H1 (cell line): Measurements from ENCODE around the gene ADAMTS17. TPM values are rescaled to one million over a fixed set of nuclear protein-coding genes. Genes with fewer than 3 reads are reported as not detected.

Experiments used
- CTCF ChIA-PET: fragments of 300-600 bp; sonication (Branson Sonifier 250); formaldehyde crosslinking; loops from one replicate; lab custom pipeline; 2021; ENCODE audit not compliant: partially characterized antibody; lab: Charles Lee
- POLR2A ChIA-PET: fragments of 300-600 bp; sonication (Branson Sonifier 250); formaldehyde crosslinking; loops from one replicate; lab custom pipeline; 2021; ENCODE audit warnings: inconsistent platforms; ENCODE audit not compliant: partially characterized antibody; lab: Charles Lee
- DNase-seq, 2 experiments: peaks; one replicate each; pipeline versions ENCODE4 v3.0.0 to v3.0.0-alpha.2; 2010 to 2022; ENCODE audit warnings: low spot score in 2 of 2, low read depth in 1 of 2, mixed read lengths in 1 of 2
- FAIRE-seq: peaks from 2 replicates; lab custom pipeline; 2011; peaks lifted over from hg19 to GRCh38; lab: Jason Lieb, UNC
- H2AFZ ChIP-seq: 2 replicates; pipeline ENCODE4 v1.8.1; 2012; ENCODE audit warnings: low read length, inconsistent platforms
- H2AK5ac ChIP-seq: 2 replicates; pipeline ENCODE4 v1.6.1; 2013; ENCODE audit warnings: low read depth, low read length
- H2BK120ac ChIP-seq: replicated peaks from 2 replicates; pipeline ENCODE3; 2013; ENCODE audit warnings: low read depth, low read length, inconsistent platforms
- H2BK12ac ChIP-seq: 2 replicates; pipeline ENCODE4 v1.6.1; 2013; ENCODE audit warnings: low read depth, low read length
- H2BK15ac ChIP-seq: 2 replicates; pipeline ENCODE4 v1.6.1; 2013; ENCODE audit warnings: low read length
- H2BK20ac ChIP-seq: 2 replicates; pipeline ENCODE4 v1.6.1; 2013; ENCODE audit warnings: low read length
- H2BK5ac ChIP-seq: 2 replicates; pipeline ENCODE4 v1.6.1; 2013; ENCODE audit warnings: low read depth, low read length
- H3K14ac ChIP-seq: 2 replicates; pipeline ENCODE4 v1.6.1; 2013; ENCODE audit warnings: inconsistent platforms; ENCODE audit not compliant: insufficient read length
- H3K18ac ChIP-seq: 2 replicates; pipeline ENCODE4 v1.6.1; 2013; ENCODE audit warnings: low read length; ENCODE audit errors: extremely low read depth
- H3K23ac ChIP-seq: 2 replicates; pipeline ENCODE4 v1.6.1; 2013; ENCODE audit warnings: inconsistent platforms; ENCODE audit not compliant: insufficient read length
- H3K23me2 ChIP-seq: 2 replicates; pipeline ENCODE4 v1.6.1; 2013; ENCODE audit warnings: low read depth, low read length
- H3K27ac ChIP-seq: 2 replicates; pipeline ENCODE4 v1.6.1; 2011; ENCODE audit warnings: low read depth, low read length, inconsistent platforms
- H3K27me3 ChIP-seq, 4 experiments: replicated peaks in 1 of 4; 1 replicate in 1 of 4; 2 replicates in 3 of 4; pipeline versions ENCODE4 v1.6.1 to v1.8.1; 2011 to 2013; ENCODE audit warnings: low read length in 3 of 4, mild to moderate bottlenecking in 3 of 4, inconsistent platforms in 2 of 4, mixed read lengths in 2 of 4, moderate library complexity in 1 of 4; ENCODE audit not compliant: control insufficient read depth in 3 of 4, insufficient read depth in 3 of 4; ENCODE audit errors: extremely low read depth in 1 of 4
- H3K36me3 ChIP-seq, 4 experiments: 2 replicates each; pipeline versions ENCODE4 v1.6.1 to v1.8.1; 2011 to 2013; ENCODE audit warnings: mild to moderate bottlenecking in 4 of 4, low read length in 3 of 4, moderate library complexity in 2 of 4, control low read depth in 1 of 4, inconsistent platforms in 1 of 4; ENCODE audit not compliant: insufficient read depth in 4 of 4, control insufficient read depth in 2 of 4
- H3K4ac ChIP-seq: replicated peaks from 2 replicates; pipeline ENCODE3; 2013; ENCODE audit warnings: low read length, low read depth, mixed read lengths, inconsistent platforms; ENCODE audit not compliant: insufficient read length
- H3K4me1 ChIP-seq, 4 experiments: replicated peaks in 1 of 4; 1 replicate in 1 of 4; 2 replicates in 3 of 4; pipeline versions ENCODE4 v1.6.1 to v1.8.1; 2011 to 2013; ENCODE audit warnings: low read length in 3 of 4, inconsistent platforms in 2 of 4, mixed read lengths in 1 of 4; ENCODE audit not compliant: insufficient read depth in 4 of 4, control insufficient read depth in 3 of 4
- H3K4me2 ChIP-seq, 2 experiments: 2 replicates each; pipeline versions ENCODE4 v1.6.1 to v1.8.1; 2011 to 2013; ENCODE audit warnings: low read depth in 2 of 2, low read length in 2 of 2, control low read depth in 1 of 2, inconsistent platforms in 1 of 2, mild to moderate bottlenecking in 1 of 2; ENCODE audit not compliant: insufficient read depth in 1 of 2
- H3K4me3 ChIP-seq, 4 experiments: fragments of 200-600, 300-600 bp in 1 of 4; sonication (generic), shearing (Covaris generic), sonication (Bioruptor Twin) in 1 of 4; 2 replicates each; pipeline versions ENCODE4 v1.5.1 to v1.8.1; 2011 to 2016; ENCODE audit warnings: low read length in 4 of 4, low read depth in 3 of 4, control low read depth in 2 of 4, inconsistent platforms in 2 of 4, mild to moderate bottlenecking in 2 of 4, mixed read lengths in 1 of 4, moderate library complexity in 1 of 4; ENCODE audit not compliant: insufficient read depth in 2 of 4; ENCODE audit errors: extremely low read depth in 1 of 4
- H3K56ac ChIP-seq: replicated peaks from 2 replicates; pipeline ENCODE3; 2013; ENCODE audit warnings: low read depth, mild to moderate bottlenecking, mixed read lengths, low read length, inconsistent platforms; ENCODE audit not compliant: insufficient read length
- H3K79me1 ChIP-seq: 2 replicates; pipeline ENCODE4 v1.6.1; 2013; ENCODE audit warnings: low read depth, low read length, control low read depth
- H3K79me2 ChIP-seq, 2 experiments: 2 replicates each; pipeline versions ENCODE4 v1.6.1 to v1.8.1; 2012 to 2013; ENCODE audit warnings: low read length in 2 of 2, mild to moderate bottlenecking in 2 of 2, inconsistent platforms in 1 of 2; ENCODE audit not compliant: insufficient read depth in 2 of 2, control insufficient read depth in 1 of 2
- H3K9ac ChIP-seq, 4 experiments: replicated peaks in 1 of 4; 1 replicate in 1 of 4; 2 replicates in 3 of 4; pipeline versions ENCODE4 v1.6.1 to v1.8.1; 2011 to 2013; ENCODE audit warnings: low read depth in 3 of 4, low read length in 3 of 4, control low read depth in 2 of 4, mild to moderate bottlenecking in 2 of 4, moderate library complexity in 2 of 4, inconsistent platforms in 1 of 4; ENCODE audit errors: extremely low read depth in 1 of 4
- H3K9me3 ChIP-seq, 2 experiments: 2 replicates each; pipeline versions ENCODE4 v1.6.1 to v1.8.1; 2012 to 2013; ENCODE audit warnings: mild to moderate bottlenecking in 2 of 2, moderate library complexity in 2 of 2, control low read depth in 1 of 2, inconsistent platforms in 1 of 2, low read depth in 1 of 2, low read length in 1 of 2, mixed read lengths in 1 of 2; ENCODE audit not compliant: insufficient read depth in 2 of 2
- H4K20me1 ChIP-seq, 2 experiments: replicated peaks in 1 of 2; 2 replicates each; pipeline versions ENCODE3 to v1.8.1; 2011 to 2013; ENCODE audit warnings: inconsistent platforms in 2 of 2, low read length in 2 of 2, mild to moderate bottlenecking in 1 of 2; ENCODE audit not compliant: insufficient read depth in 2 of 2, control insufficient read depth in 1 of 2
- H4K5ac ChIP-seq: 2 replicates; pipeline ENCODE4 v1.6.1; 2013; ENCODE audit warnings: low read length, low read depth, mixed read lengths, inconsistent platforms; ENCODE audit not compliant: insufficient read length
- H4K8ac ChIP-seq: 2 replicates; pipeline ENCODE4 v1.8.0; 2013; ENCODE audit warnings: mild to moderate bottlenecking, moderate library complexity, low read length, inconsistent platforms; ENCODE audit not compliant: insufficient read depth; ENCODE audit errors: extremely low read depth
- H4K91ac ChIP-seq: replicated peaks from 2 replicates; pipeline ENCODE3; 2013; ENCODE audit warnings: low read length, mixed read lengths, inconsistent platforms; ENCODE audit not compliant: insufficient read length
- EGR1 ChIP-seq: IDR thresholded peaks from 2 replicates; pipeline ENCODE4 v1.6.1; 2011; ENCODE audit warnings: low read depth, low read length, borderline replicate concordance
- EP300 ChIP-seq, 2 experiments: IDR thresholded peaks; 1 replicate in 1 of 2; 2 replicates in 1 of 2; pipeline ENCODE4 v1.6.1; 2011 to 2012; ENCODE audit warnings: low read depth in 2 of 2, low read length in 2 of 2, mild to moderate bottlenecking in 2 of 2, borderline replicate concordance in 1 of 2, inconsistent platforms in 1 of 2, moderate library complexity in 1 of 2
- YY1 ChIP-seq: IDR thresholded peaks from 2 replicates; pipeline ENCODE4 v1.6.1; 2011; ENCODE audit warnings: low read depth, mild to moderate bottlenecking, low read length
- WGBS, 2 experiments: shearing (Covaris generic) in 1 of 2; methylation state at CpG; one replicate each; pipeline versions ENCODE4 v1.1.6 to v1.1.7; 2013 to 2015; ENCODE audit warnings: low lambda C conversion rate in 2 of 2, mixed read lengths in 2 of 2, inconsistent platforms in 1 of 2, low coverage in 1 of 2, missing lambda C conversion rate in 1 of 2; ENCODE audit not compliant: insufficient replicate concordance in 2 of 2, insufficient coverage in 1 of 2, insufficient read length in 1 of 2; ENCODE audit errors: extremely low coverage in 1 of 2, missing lambda C conversion rate in 1 of 2; 5-methylcytosine and 5-hydroxymethylcytosine counted together
- polyA plus RNA-seq, 7 experiments: library from polyadenylated mRNA; depleted of rRNA in 3 of 7; stranded (reverse) in 5 of 7; unstranded in 2 of 7; fragments of >200 nt in 5 of 7; fragments of 200-250 nt in 2 of 7; gene quantifications; 1 replicate in 5 of 7; 2 replicates in 1 of 7; 4 replicates in 1 of 7; pipeline versions ENCODE4 v1.2.1 to v1.2.3, GENCODE V29; 2011 to 2013; ENCODE audit warnings: missing spikeins in 2 of 7, mixed read lengths in 2 of 7
- total RNA-seq: library from RNA; stranded (reverse); fragmentation: NEBNext Ultra II Directional; extraction: Animal tissue kit (Norgen Biotek cat#: 25700); gene quantifications from 2 replicates; pipeline ENCODE4 v1.2.1, GENCODE V29; 2021

The ADAMTS17 gene
- total and polyA plus RNA-seq, 2 of the 8 experiments (the other 6 are each of a cell fraction or from before 2014, with no cell fraction given): 0.51 to 1.7 TPM

GRCh38 chr15:100125401-100126191 is 216.2 kb downstream of the ADAMTS17 start:
- Histone ChIP-seq H3K4me2 (no peak overlapping the region), H3K4me3 (no peak overlapping the region), H3K14ac (no peak overlapping the region), H3K36me3 (no peaks in the 10 kb centered on the region), H2BK20ac (no peak overlapping the region), H3K4ac (no peak overlapping the region), H2AFZ (no peak overlapping the region), H3K4me1 (no peaks in the 10 kb centered on the region), H3K79me1 (no peaks in the 10 kb centered on the region), H3K56ac (no peak overlapping the region), H3K23ac (no peak overlapping the region), H2BK12ac (no peak overlapping the region), H2BK5ac (no peak overlapping the region), H2BK120ac (no peak overlapping the region), H3K9ac (no peak overlapping the region), H3K23me2 (no peaks in the 10 kb centered on the region), H4K91ac (no peak overlapping the region), H4K20me1 (no peaks in the 10 kb centered on the region), H3K79me2 (no peaks in the 10 kb centered on the region), H3K27ac (no peak overlapping the region), H2AK5ac (no peak overlapping the region), H3K18ac (no peak overlapping the region), H3K9me3 (peaks cover 6 to 9% of the 10 kb centered on the region in 2 experiments), H3K27me3 (no peaks in the 10 kb centered on the region), H4K5ac (no peak overlapping the region), H4K8ac (peak overlapping the region; percentile 12; the same call in 1 of the 2 replicates), H2BK15ac (no peak overlapping the region)
- WGBS, 2 experiments: 83% methylated on average over 19 of the region's 19 CpGs; no CpG with 5 or more reads in 1 of the 2 experiments
- POLR2A ChIA-PET: interaction anchor here (1.5 kb wide), 1 partner anchor 12 kb away, joined by 3 read pairs; no protein-coding TSS in a partner anchor
- FAIRE-seq (no peak), DNase-seq (no peak)
- TF ChIP-seq EP300 (IDR thresholded peaks at IDR 0.05; ENCODE audit: borderline replicate concordance in 1 of 2, low read depth in 2 of 2, low read length in 2 of 2) (no peak), EGR1 (no peak), YY1 (no peak)
- CTCF ChIA-PET: interaction anchor here (1.0 to 2.0 kb wide), 5 partner anchors 8 to 213 kb away, joined by 3 to 9 read pairs (median 4); no protein-coding TSS in a partner anchor
